ENCODE measurements around the gene PAK4. TPM values are rescaled to one million over a fixed set of nuclear protein-coding genes. Genes with fewer than 3 reads are reported as not detected.

The PAK4 gene
- total RNA-seq, 2 donors from 2014 or later, result 63.9 to 68.1 TPM

DNA sequence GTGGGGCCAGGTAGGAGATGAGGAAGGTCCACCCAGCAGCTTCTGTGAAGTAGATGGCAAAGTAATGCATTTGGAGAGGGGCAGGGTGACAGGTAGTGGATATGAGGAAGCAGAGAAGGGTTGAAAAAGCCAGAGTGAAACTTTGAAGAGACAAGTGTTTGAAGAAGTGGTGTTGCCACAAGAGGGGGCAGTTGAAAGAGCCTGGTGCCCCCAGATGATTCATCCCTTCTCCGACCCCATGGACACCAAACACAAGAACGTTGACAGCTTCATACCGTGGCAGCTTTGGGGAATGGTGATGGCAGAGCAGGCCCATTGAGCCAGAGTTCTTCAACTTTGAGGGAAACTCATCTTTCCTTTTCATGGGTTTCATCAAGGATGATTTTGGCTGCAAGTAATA, 99.3 kb downstream of the PAK4 start:
- 25 to 48% methylated on average over 2 to 3 of the region's 3 CpGs for WGBS, 2 experiments (ENCODE audit: insufficient coverage in 1 of 2, insufficient read length in 1 of 2)
- DNase-seq, result peak; percentile 64
- H3K9me3 Mint-ChIP-seq, result no peaks in the 10 kb centered on the region
- no peak overlapping the region for H3K27ac Mint-ChIP-seq
- Histone ChIP-seq H3K9ac (ENCODE audit: extremely low read depth, low read length, poor library complexity, severe bottlenecking) (no peak overlapping the region), H3K4me1 (ENCODE audit: control insufficient read depth, insufficient read depth, low read length) (no peaks in the 10 kb centered on the region), H3K4me3 (ENCODE audit: low read length) (no peak overlapping the region), H3K27ac (ENCODE audit: low read depth, low read length) (no peak overlapping the region), H3K9me3 (ENCODE audit: control insufficient read depth, low read length) (no peaks in the 10 kb centered on the region), H3K36me3 (ENCODE audit: control insufficient read depth, insufficient read depth, low read length) (no peaks in the 10 kb centered on the region), H3K27me3 (ENCODE audit: control insufficient read depth, insufficient read depth, low read length, poor library complexity, severe bottlenecking) (peaks cover 14% of the 10 kb centered on the region)
- H3K36me3 Mint-ChIP-seq (ENCODE audit: low read depth), result no peaks in the 10 kb centered on the region
- no peaks in the 10 kb centered on the region for H3K4me1 Mint-ChIP-seq
- H3K27me3 Mint-ChIP-seq (ENCODE audit: insufficient read depth), result peaks cover 50% of the 10 kb centered on the region
- TF ChIP-seq, protein P1, sequence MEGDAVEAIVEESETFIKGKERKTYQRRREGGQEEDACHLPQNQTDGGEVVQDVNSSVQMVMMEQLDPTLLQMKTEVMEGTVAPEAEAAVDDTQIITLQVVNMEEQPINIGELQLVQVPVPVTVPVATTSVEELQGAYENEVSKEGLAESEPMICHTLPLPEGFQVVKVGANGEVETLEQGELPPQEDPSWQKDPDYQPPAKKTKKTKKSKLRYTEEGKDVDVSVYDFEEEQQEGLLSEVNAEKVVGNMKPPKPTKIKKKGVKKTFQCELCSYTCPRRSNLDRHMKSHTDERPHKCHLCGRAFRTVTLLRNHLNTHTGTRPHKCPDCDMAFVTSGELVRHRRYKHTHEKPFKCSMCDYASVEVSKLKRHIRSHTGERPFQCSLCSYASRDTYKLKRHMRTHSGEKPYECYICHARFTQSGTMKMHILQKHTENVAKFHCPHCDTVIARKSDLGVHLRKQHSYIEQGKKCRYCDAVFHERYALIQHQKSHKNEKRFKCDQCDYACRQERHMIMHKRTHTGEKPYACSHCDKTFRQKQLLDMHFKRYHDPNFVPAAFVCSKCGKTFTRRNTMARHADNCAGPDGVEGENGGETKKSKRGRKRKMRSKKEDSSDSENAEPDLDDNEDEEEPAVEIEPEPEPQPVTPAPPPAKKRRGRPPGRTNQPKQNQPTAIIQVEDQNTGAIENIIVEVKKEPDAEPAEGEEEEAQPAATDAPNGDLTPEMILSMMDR (conservative IDR thresholded peaks at IDR 0.05), result peak; percentile 51
- H3K4me3 Mint-ChIP-seq, result no peak overlapping the region

Other genes with a start within 250 kb of the PAK4 start
- 1 to 10 TPM; 4.8 to 6.7 TPM for gene RINL, start 247.5 kb upstream of the PAK4 start, total RNA-seq
- gene SIRT2, start 226.2 kb upstream of the PAK4 start, total RNA-seq, result 10 to 100 TPM; 10.4 to 13.7 TPM
- gene NFKBIB, start 225.8 kb upstream of the PAK4 start, total RNA-seq, result 10 to 100 TPM; 20.7 to 24.3 TPM
- 1 to 10 TPM in 1 of 2 donors, not detected in 1; 1.2 TPM for gene CCER2, start 213.6 kb upstream of the PAK4 start, total RNA-seq
- gene SARS2, start 195.0 kb upstream of the PAK4 start, total RNA-seq, result 10 to 100 TPM; 53.2 to 60.2 TPM
- 10 to 100 TPM; 37.5 to 38.3 TPM for gene MRPS12, start 194.8 kb upstream of the PAK4 start, total RNA-seq
- gene FBXO17, start 150.0 kb upstream of the PAK4 start, total RNA-seq, result 10 to 100 TPM; 21.2 to 40.3 TPM
- gene FBXO27, start 93.2 kb upstream of the PAK4 start, total RNA-seq, result 10 to 100 TPM; 12.5 to 21.6 TPM
- gene ACP7, start 41.4 kb upstream of the PAK4 start, total RNA-seq, result under 1 TPM in 1 of 2 donors, not detected in 1; 0.29 TPM
- under 1 TPM; 0.40 to 0.53 TPM for gene NCCRP1, start 71.2 kb downstream of the PAK4 start, total RNA-seq
- gene SYCN, start 78.5 kb downstream of the PAK4 start, total RNA-seq, result not detected
- gene IFNL3, start 119.2 kb downstream of the PAK4 start, total RNA-seq, result not detected
- not detected for gene IFNL4, start 123.1 kb downstream of the PAK4 start, total RNA-seq
- gene IFNL2, start 142.6 kb downstream of the PAK4 start, total RNA-seq, result not detected
- gene IFNL1, start 170.6 kb downstream of the PAK4 start, total RNA-seq, result not detected
- gene LRFN1, start 195.1 kb downstream of the PAK4 start, total RNA-seq, result 1 to 10 TPM; 1.5 to 4.0 TPM
- gene GMFG, start 210.3 kb downstream of the PAK4 start, total RNA-seq, result not detected
- gene SAMD4B, start 216.6 kb downstream of the PAK4 start, total RNA-seq, result 100 to 1,000 TPM; 155 to 159 TPM